Endothelial cell (in vitro differentiated cells): ENCODE measurements around the gene TIPARP. TPM values are rescaled to one million over a fixed set of nuclear protein-coding genes. Genes with fewer than 3 reads are reported as not detected.

Source experiments
- DNase-seq: peaks from one replicate; pipeline ENCODE4 v3.0.0; 2021; ENCODE audit warnings: low spot score
- H3K27ac Mint-ChIP-seq: one replicate; pipeline ENCODE4 v1.8.0; 2021; ENCODE audit warnings: mixed read lengths, inconsistent platforms; ENCODE audit not compliant: unreplicated experiment
- H3K27me3 Mint-ChIP-seq: one replicate; pipeline ENCODE4 v1.8.0; 2021; ENCODE audit warnings: mild to moderate bottlenecking, moderate library complexity, mixed read lengths, inconsistent platforms; ENCODE audit not compliant: unreplicated experiment
- H3K36me3 Mint-ChIP-seq: one replicate; pipeline ENCODE4 v1.8.0; 2021; ENCODE audit warnings: mild to moderate bottlenecking, low read depth, mixed read lengths, inconsistent platforms; ENCODE audit not compliant: unreplicated experiment
- H3K4me1 Mint-ChIP-seq: one replicate; pipeline ENCODE4 v1.8.0; 2021; ENCODE audit warnings: mild to moderate bottlenecking, mixed read lengths, inconsistent platforms; ENCODE audit not compliant: unreplicated experiment
- H3K4me3 Mint-ChIP-seq: one replicate; pipeline ENCODE4 v1.8.0; 2021; ENCODE audit warnings: mild to moderate bottlenecking, mixed read lengths, inconsistent platforms; ENCODE audit not compliant: unreplicated experiment
- H3K9me3 Mint-ChIP-seq: one replicate; pipeline ENCODE4 v1.8.0; 2021; ENCODE audit warnings: mixed read lengths, inconsistent platforms; ENCODE audit not compliant: unreplicated experiment
- total RNA-seq: library from RNA; stranded (reverse); fragmentation: NEBNext Ultra II Directional; extraction: Animal tissue kit (Norgen Biotek cat#: 25700); gene quantifications from one replicate; pipeline ENCODE4 v1.2.1, GENCODE V29; 2021; ENCODE audit not compliant: unreplicated experiment
- TF ChIP-seq, protein P1 (sequence below): fragments of 200-600 bp; sonication (generic); IDR thresholded peaks from one replicate; pipeline ENCODE4 v1.5.0; 2021; ENCODE audit warnings: antibody characterized with exemption; ENCODE audit not compliant: unreplicated experiment

TIPARP gene
- total RNA-seq, 1 donor from 2014 or later, result 8.9 TPM

- H3K9me3 Mint-ChIP-seq, result no peaks in the 10 kb centered on the region
- TF ChIP-seq, protein P1, sequence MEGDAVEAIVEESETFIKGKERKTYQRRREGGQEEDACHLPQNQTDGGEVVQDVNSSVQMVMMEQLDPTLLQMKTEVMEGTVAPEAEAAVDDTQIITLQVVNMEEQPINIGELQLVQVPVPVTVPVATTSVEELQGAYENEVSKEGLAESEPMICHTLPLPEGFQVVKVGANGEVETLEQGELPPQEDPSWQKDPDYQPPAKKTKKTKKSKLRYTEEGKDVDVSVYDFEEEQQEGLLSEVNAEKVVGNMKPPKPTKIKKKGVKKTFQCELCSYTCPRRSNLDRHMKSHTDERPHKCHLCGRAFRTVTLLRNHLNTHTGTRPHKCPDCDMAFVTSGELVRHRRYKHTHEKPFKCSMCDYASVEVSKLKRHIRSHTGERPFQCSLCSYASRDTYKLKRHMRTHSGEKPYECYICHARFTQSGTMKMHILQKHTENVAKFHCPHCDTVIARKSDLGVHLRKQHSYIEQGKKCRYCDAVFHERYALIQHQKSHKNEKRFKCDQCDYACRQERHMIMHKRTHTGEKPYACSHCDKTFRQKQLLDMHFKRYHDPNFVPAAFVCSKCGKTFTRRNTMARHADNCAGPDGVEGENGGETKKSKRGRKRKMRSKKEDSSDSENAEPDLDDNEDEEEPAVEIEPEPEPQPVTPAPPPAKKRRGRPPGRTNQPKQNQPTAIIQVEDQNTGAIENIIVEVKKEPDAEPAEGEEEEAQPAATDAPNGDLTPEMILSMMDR, result no peak
- H3K4me1 Mint-ChIP-seq, result peaks cover under 1% of the 10 kb centered on the region
- H3K36me3 Mint-ChIP-seq, result no peaks in the 10 kb centered on the region
- DNase-seq, result no peak
- H3K27me3 Mint-ChIP-seq, result no peaks in the 10 kb centered on the region
- no peak overlapping the region for H3K4me3 Mint-ChIP-seq
- no peak overlapping the region for H3K27ac Mint-ChIP-seq
Measured at GRCh38 chr3:156685752-156686151, 11.4 kb downstream of the TIPARP start.

DNA sequence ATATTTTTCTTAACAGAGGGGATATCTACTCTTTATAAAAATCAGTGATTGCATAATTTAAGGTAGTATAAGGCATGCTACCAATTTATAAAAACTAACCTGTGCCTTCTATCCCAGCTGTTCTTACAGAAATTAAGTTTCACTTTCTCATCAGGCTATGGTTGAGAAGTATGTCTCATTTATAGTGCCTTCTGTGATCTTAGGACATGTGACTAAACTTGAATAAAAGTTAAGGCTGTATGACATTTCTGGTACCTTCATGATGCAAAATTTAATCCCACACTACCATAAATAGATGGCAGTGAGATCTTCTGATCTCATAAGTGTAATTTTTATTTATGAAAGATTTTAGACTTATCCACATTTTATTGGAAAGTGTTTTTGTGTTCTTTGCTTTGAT, 12.6 kb downstream of the TIPARP start:
- TF ChIP-seq, protein P1, result no peak
- Mint-ChIP-seq H3K4me3 (no peak overlapping the region), H3K9me3 (no peaks in the 10 kb centered on the region), H3K4me1 (peaks cover 9% of the 10 kb centered on the region), H3K27ac (no peak overlapping the region), H3K36me3 (no peaks in the 10 kb centered on the region), H3K27me3 (no peaks in the 10 kb centered on the region)
- DNase-seq, result no peak

GRCh38 chr3:156688632-156689452, 14.5 kb downstream of the TIPARP start:
- TF ChIP-seq, protein P1, result no peak
- H3K36me3 Mint-ChIP-seq, result no peaks in the 10 kb centered on the region
- H3K27ac Mint-ChIP-seq, result no peak overlapping the region

DNA sequence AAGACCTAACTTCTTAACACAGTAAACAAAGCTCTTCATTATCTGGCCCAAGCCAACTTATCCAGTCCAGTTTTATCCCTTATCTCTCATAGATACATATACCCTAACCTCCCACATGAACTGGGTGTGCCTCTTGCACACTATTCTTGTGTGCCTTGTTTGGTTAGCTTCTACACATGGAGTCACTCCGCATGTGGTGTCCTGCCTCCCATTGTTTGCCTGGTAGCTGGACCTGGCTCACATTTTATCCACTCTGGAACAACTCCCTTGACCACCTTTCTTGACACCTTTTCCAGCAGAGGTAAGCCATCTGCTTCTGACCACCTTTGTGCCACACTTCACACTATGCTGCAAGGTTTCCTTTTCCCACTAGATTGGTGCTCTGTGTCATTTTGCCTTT, 15.2 kb downstream of the TIPARP start:
- Mint-ChIP-seq H3K36me3 (no peaks in the 10 kb centered on the region), H3K27me3 (no peaks in the 10 kb centered on the region), H3K9me3 (no peaks in the 10 kb centered on the region), H3K4me3 (no peak overlapping the region), H3K27ac (no peak overlapping the region), H3K4me1 (peaks cover 9% of the 10 kb centered on the region)
- TF ChIP-seq, protein P1, result no peak
- no peak for DNase-seq

More at GRCh38 chr3:156688632-156689452, 14.5 kb downstream of the TIPARP start:
- no peak for DNase-seq
- Mint-ChIP-seq H3K9me3 (no peaks in the 10 kb centered on the region), H3K4me3 (no peak overlapping the region), H3K4me1 (peaks cover 9% of the 10 kb centered on the region), H3K27me3 (no peaks in the 10 kb centered on the region)

DNA sequence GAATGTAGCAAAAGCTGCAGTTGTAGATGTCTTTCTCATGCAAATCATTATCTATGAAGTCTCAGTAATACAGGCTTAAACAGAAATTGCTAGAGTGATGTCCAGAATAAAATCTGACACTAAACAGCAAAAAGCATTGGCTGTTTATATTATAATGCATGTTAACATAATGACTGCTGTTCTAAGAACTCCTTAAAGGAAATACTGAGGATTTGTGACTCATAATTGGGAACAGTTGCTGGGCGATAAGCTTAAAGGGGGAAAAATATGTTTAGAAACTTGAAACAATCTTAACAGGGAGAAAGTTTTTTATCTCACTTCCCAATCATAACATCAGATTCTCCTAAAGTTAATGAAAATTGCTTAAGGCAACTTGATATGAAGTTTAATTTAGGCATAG, 17.5 kb downstream of the TIPARP start:
- H3K36me3 Mint-ChIP-seq, result no peaks in the 10 kb centered on the region
- no peak overlapping the region for H3K27ac Mint-ChIP-seq
- no peaks in the 10 kb centered on the region for H3K9me3 Mint-ChIP-seq
- H3K4me1 Mint-ChIP-seq, result peaks cover 9% of the 10 kb centered on the region
- H3K27me3 Mint-ChIP-seq, result no peaks in the 10 kb centered on the region
- TF ChIP-seq, protein P1, result no peak
- H3K4me3 Mint-ChIP-seq, result no peak overlapping the region
- DNase-seq, result no peak
